Ectodermal cell (in vitro differentiated cells): Measurements from ENCODE around the gene NUMB.
"Not testable (repeated sequence)": the region's sequence is repeated elsewhere in the genome, so short reads cannot be mapped to it uniquely, and the experiment has no call there.

Source experiments
- H3K27ac ChIP-seq: 2 replicates; pipeline ENCODE4 v1.7.0; 2013; ENCODE audit warnings: mild to moderate bottlenecking, low read depth, low read length; ENCODE audit not compliant: insufficient read depth, poor library complexity, severe bottlenecking
- H3K27me3 ChIP-seq: 2 replicates; pipeline ENCODE4 v1.7.0; 2013; ENCODE audit warnings: mild to moderate bottlenecking, low read length; ENCODE audit not compliant: insufficient read depth, control insufficient read depth, poor library complexity, severe bottlenecking
- H3K36me3 ChIP-seq: one replicate; pipeline ENCODE4 v1.7.0; 2013; ENCODE audit warnings: low read length; ENCODE audit not compliant: control insufficient read depth, insufficient read depth
- H3K4me1 ChIP-seq: one replicate; pipeline ENCODE4 v1.7.0; 2013; ENCODE audit warnings: low read length; ENCODE audit not compliant: control insufficient read depth, insufficient read depth
- H3K4me3 ChIP-seq: 2 replicates; pipeline ENCODE4 v1.7.0; 2013; ENCODE audit warnings: low read depth, low read length, control low read depth; ENCODE audit not compliant: insufficient read depth
- H3K9me3 ChIP-seq: 2 replicates; pipeline ENCODE4 v1.7.0; 2013; ENCODE audit warnings: mild to moderate bottlenecking, low read length, moderate library complexity; ENCODE audit not compliant: control insufficient read depth
- WGBS, 2 experiments: methylation state at CpG; one replicate each; pipeline ENCODE4 v1.1.7; 2013; ENCODE audit warnings: missing lambda C conversion rate in 2 of 2; 5-methylcytosine and 5-hydroxymethylcytosine counted together

The NUMB gene

DNA sequence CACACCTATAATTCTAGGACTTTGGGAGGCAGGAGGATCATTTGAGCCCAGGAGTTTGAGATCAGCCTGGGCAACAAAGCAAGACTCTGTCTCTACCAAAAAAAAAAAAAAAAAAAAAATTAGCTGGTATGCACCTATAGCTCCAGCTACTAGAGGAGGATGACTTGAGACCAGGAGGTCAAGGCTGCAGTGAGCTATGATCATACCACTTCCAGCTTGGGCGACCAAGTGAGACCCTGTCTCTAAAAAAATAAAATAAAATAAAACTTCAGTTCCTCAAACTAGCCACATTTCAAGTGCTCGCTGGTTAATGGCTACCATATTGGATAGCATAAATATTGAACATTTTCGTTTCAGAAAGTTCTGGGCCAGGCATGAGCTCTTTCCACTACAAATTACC, 70.5 kb downstream of the NUMB start:
- H3K27ac ChIP-seq, H3K27me3 ChIP-seq, H3K36me3 ChIP-seq, H3K4me3 ChIP-seq, H3K9me3 ChIP-seq, H3K4me1 ChIP-seq: not testable (repeated sequence)
- WGBS, 2 experiments, result 100% methylated on average over 2 of the region's 3 CpGs; no CpG with 5 or more reads in 1 of the 2 experiments

DNA sequence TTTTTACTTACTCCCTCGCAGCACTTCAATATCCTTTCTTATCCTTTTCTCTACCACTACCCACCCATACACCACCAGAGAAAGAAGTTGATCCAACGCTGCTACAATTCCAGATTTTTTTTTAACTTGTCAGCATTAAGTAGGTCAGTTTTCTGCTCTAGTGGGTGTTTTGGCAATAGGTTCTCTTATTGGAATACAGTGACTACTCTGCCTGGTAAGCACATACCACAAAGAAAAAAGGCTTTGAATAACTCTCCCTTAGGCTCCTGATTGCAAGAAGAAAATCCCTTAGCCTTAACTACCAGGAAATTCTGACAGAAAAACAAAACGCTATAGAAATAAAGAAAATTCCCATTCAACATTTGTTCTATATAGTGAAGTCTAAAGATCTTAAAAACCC, 72.0 kb downstream of the NUMB start:
- no peaks in the 10 kb centered on the region for H3K4me1 ChIP-seq
- H3K4me3 ChIP-seq, result no peak overlapping the region
- no peaks in the 10 kb centered on the region for H3K9me3 ChIP-seq
- no peaks in the 10 kb centered on the region for H3K36me3 ChIP-seq
- H3K27me3 ChIP-seq, result no peaks in the 10 kb centered on the region
- no peak overlapping the region for H3K27ac ChIP-seq
- WGBS, 2 experiments, result 98 to 100% methylated on average over 1 to 3 of the region's 3 CpGs

DNA sequence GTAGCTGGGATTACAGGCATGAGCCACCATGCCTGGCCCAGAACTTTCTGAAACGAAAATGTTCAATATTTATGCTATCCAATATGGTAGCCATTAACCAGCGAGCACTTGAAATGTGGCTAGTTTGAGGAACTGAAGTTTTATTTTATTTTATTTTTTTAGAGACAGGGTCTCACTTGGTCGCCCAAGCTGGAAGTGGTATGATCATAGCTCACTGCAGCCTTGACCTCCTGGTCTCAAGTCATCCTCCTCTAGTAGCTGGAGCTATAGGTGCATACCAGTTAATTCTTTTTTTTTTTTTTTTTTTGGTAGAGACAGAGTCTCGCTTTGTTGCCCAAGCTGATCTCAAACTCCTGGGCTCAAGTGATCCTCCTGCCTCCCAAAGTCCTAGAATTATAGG, 73.3 kb downstream of the NUMB start:
- not testable (repeated sequence) for H3K9me3 ChIP-seq, H3K27ac ChIP-seq, H3K27me3 ChIP-seq, H3K36me3 ChIP-seq, H3K4me3 ChIP-seq, H3K4me1 ChIP-seq
- 86% methylated on average over 2 of the region's 4 CpGs; no CpG with 5 or more reads in 1 of the 2 experiments for WGBS, 2 experiments

DNA sequence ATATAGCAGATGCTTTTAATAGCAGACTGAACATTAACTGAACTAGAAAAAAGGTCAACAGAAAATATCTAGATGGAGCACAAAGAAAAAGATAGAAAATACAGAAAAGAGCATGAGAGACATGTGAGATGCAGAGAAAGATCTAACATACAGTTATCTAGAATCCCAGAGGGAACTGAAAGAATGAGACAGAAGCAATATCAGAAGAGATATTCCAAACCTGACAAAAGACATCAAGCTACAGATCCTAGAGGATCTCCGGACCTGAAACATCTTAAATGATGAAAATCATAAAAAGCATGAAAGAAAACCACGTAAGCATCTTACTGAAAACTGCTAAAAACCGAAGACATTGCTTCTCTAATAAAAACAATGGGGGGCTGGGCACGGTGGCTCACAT, 75.0 kb downstream of the NUMB start:
- H3K4me1 ChIP-seq, result no peaks in the 10 kb centered on the region
- H3K27me3 ChIP-seq, result no peaks in the 10 kb centered on the region
- WGBS, 2 experiments, result 88 to 95% methylated on average over 4 of the region's 4 CpGs
- no peaks in the 10 kb centered on the region for H3K36me3 ChIP-seq
- H3K27ac ChIP-seq, result no peak overlapping the region
- no peaks in the 10 kb centered on the region for H3K9me3 ChIP-seq
- no peak overlapping the region for H3K4me3 ChIP-seq

DNA sequence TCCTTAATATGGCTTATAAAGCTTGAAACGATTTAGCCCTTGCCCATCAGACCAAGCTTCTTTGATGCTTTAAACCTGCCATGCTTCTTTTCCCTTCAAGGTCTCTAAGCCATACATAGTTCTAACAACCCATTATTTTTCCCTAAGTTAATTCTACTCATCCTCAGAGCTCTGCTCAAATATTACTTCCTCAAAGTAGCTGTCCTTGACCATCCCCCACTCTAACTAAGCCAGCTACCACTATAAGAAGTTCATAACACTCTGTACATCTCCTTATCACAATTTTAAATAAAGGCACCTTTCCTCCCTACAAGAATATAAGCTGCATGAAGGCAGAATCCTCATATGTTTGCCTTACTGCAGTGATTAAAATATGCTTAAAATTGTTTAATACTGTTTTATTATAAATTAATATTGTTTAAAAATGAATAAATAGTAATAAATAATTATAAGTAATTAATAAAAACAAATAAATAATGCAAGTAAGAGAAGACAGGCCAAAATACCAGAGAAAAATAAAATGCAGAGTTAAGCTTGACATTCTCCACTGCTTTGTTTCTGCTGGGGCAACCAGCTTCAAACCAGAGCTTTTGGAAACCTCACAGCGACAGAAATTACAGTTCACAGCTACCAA, 76.8 kb downstream of the NUMB start:
- H3K4me3 ChIP-seq, result no peak overlapping the region
- H3K27me3 ChIP-seq, result no peaks in the 10 kb centered on the region
- H3K4me1 ChIP-seq, result no peaks in the 10 kb centered on the region
- H3K9me3 ChIP-seq, result no peaks in the 10 kb centered on the region
- H3K36me3 ChIP-seq, result no peaks in the 10 kb centered on the region
- H3K27ac ChIP-seq, result no peak overlapping the region
- WGBS, 2 experiments, result 95 to 100% methylated on average over 2 of the region's 2 CpGs

DNA sequence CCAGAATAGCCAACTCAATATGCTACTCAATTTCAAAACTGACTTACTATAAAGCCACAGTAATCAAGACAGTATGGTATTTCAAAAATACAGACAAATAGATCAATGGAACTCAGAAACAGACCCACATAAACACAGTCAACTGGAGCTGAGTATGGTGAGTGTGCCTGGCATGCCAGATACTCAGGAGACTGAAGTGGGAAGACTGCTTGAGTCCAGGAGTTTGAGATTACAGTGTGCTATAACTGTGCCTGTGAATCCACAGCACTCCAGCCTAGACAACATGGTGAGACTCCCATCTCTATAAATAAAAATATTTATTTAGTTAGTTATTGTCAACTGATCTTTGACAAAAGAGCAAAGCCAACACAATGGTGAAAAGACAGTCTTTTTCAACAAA, 81.8 kb downstream of the NUMB start:
- H3K27me3 ChIP-seq, result no peaks in the 10 kb centered on the region
- no peaks in the 10 kb centered on the region for H3K36me3 ChIP-seq
- H3K4me1 ChIP-seq, result no peaks in the 10 kb centered on the region
- H3K27ac ChIP-seq, result no peak overlapping the region
- no peak overlapping the region for H3K4me3 ChIP-seq
- no peaks in the 10 kb centered on the region for H3K9me3 ChIP-seq

DNA sequence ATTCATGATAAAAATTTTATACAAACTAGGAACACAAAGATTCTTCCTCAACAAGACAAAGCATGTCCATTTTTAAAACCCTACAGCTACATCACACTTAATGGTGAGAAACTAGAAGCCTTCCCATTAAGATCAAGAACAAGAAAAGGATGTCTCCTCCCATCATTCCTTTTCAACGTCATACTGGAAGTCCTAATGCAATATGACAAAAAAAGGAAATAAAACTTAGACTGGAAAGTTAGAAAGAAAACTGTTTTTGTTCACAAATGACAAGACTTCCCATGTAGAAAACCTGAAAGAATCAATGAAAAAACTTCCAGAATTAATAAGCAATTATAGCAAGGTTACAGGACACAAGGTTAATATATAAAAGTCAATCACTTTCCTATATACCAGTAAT, 82.5 kb downstream of the NUMB start:
- Histone ChIP-seq H3K4me3 (no peak overlapping the region), H3K27ac (no peak overlapping the region), H3K9me3 (no peaks in the 10 kb centered on the region), H3K27me3 (no peaks in the 10 kb centered on the region), H3K4me1 (no peaks in the 10 kb centered on the region), H3K36me3 (no peaks in the 10 kb centered on the region)
- 100% methylated on average over 1 of the region's 1 CpG; no CpG with 5 or more reads in 1 of the 2 experiments for WGBS, 2 experiments

DNA sequence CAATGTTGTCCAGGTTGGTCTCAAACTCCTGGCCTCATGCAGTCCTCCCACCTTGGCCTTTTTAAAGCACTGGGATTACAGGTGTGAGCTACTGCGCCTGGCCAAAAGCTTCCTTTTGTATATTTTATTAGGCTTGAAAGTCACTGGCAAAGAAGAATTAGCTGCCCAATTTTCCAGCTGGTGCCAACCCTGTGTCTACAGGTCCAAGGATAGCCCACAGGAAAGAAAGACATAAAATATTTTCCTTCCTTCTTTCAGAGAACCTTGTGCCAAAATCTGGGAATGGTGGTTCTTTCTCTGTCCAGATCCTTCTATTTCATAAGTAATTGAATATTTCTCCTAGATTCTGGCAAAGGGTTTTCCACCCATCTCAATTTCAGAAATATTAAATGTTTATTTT, 84.1 kb downstream of the NUMB start:
- no peak overlapping the region for H3K27ac ChIP-seq

DNA sequence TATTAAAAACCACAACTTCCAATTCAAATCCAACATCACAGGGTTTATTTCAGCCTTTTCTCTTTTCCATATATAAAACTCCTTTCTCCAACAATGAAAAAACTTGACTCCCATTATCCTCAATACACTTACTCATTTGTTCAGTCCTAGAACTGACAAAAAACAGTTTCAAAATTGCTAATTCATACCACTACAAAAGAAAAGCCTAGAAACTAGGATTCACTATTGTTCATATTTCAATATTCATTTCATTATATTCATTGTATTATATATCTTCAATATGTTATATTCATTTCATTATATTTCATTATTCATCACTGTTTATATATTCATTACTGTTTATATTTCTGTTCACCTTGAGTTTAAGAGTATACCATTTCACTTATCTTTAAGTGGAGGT, 85.8 kb downstream of the NUMB start:
- H3K4me3 ChIP-seq, result no peak overlapping the region
- H3K4me1 ChIP-seq, result no peaks in the 10 kb centered on the region
- H3K27ac ChIP-seq, result no peak overlapping the region
- H3K27me3 ChIP-seq, result no peaks in the 10 kb centered on the region
- H3K36me3 ChIP-seq, result no peaks in the 10 kb centered on the region
- no peaks in the 10 kb centered on the region for H3K9me3 ChIP-seq

More for the DNA sequence above, 84.1 kb downstream of the NUMB start:
- Histone ChIP-seq H3K9me3 (no peaks in the 10 kb centered on the region), H3K4me1 (no peaks in the 10 kb centered on the region), H3K27me3 (no peaks in the 10 kb centered on the region), H3K36me3 (no peaks in the 10 kb centered on the region), H3K4me3 (no peak overlapping the region)
- 95 to 100% methylated on average over 1 of the region's 1 CpG for WGBS, 2 experiments

DNA sequence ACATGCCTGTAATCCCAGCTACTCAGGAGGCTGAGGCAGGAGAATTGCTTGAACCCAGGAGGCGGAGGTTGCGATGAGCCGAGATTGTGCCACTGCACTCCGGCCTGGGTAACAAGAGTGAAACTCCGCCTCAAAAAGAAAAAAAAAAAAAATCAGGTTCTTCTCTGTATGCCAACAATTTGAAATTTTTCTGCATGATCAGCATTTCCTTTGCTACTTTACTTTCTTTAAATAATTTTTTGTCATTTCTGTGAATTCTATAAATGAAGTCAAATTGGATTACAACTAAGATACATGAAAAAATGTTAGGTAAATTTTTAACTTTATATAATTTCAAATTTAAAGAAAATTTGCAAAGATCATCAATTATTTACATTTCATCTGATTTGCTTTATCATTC, 87.8 kb downstream of the NUMB start:
- no peaks in the 10 kb centered on the region for H3K27me3 ChIP-seq
- no peaks in the 10 kb centered on the region for H3K4me1 ChIP-seq
- no peak overlapping the region for H3K27ac ChIP-seq
- WGBS, 2 experiments, result 89 to 98% methylated on average over 5 of the region's 5 CpGs
- no peaks in the 10 kb centered on the region for H3K9me3 ChIP-seq
- H3K36me3 ChIP-seq, result no peaks in the 10 kb centered on the region
- no peak overlapping the region for H3K4me3 ChIP-seq

DNA sequence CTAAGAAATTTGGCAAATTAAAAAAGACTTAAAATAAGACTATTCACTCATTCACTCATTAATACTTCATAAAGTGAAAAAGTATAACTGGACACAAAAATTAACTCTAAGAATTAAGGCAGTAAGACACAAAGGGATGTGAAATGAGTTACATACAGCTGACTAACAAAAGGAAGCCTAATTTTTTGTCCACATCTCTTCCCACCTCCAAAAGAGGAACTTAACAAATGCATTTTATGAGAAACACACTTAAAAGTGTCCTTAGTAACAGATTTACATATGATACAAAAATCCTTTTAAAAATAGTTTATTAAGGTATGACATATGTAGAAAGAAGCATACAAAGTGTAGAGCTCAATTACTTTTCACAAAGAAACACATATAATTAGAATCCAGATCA, 88.9 kb downstream of the NUMB start:
- no peaks in the 10 kb centered on the region for H3K9me3 ChIP-seq
- no peaks in the 10 kb centered on the region for H3K4me1 ChIP-seq
- H3K4me3 ChIP-seq, result no peak overlapping the region
- no peaks in the 10 kb centered on the region for H3K27me3 ChIP-seq
- H3K36me3 ChIP-seq, result no peaks in the 10 kb centered on the region
- H3K27ac ChIP-seq, result no peak overlapping the region
